ENCODE results near the gene TYMP.
A peak's percentile ranks its signal among the peaks of the same experiment; 100 is the strongest.

TYMP gene

GRCh38 chr22:50569896-50570535 lies 40.2 kb upstream of the TYMP start:
- peaks cover 12% of the 10 kb centered on the region; the same call in 1 of the 2 replicates for H3K36me3 ChIP-seq (ENCODE audit: insufficient read depth, low read length)
- H3K9ac ChIP-seq (ENCODE audit: low read depth, low read length) = no peak overlapping the region
- no peaks in the 10 kb centered on the region for H3K4me1 ChIP-seq (ENCODE audit: insufficient read depth, low read length)
- no peaks in the 10 kb centered on the region for H3K9me3 ChIP-seq (ENCODE audit: control insufficient read depth, insufficient read depth, low read length)

GRCh38 chr22:50569041-50569459 lies 39.2 kb upstream of the TYMP start:
- Histone ChIP-seq H3K9me3 (ENCODE audit: control insufficient read depth, insufficient read depth, low read length) (no peaks in the 10 kb centered on the region), H3K36me3 (ENCODE audit: insufficient read depth, low read length) (peaks cover 12% of the 10 kb centered on the region; the same call in 1 of the 2 replicates), H3K4me1 (ENCODE audit: insufficient read depth, low read length) (no peaks in the 10 kb centered on the region), H3K9ac (ENCODE audit: low read depth, low read length) (no peak overlapping the region)

DNA sequence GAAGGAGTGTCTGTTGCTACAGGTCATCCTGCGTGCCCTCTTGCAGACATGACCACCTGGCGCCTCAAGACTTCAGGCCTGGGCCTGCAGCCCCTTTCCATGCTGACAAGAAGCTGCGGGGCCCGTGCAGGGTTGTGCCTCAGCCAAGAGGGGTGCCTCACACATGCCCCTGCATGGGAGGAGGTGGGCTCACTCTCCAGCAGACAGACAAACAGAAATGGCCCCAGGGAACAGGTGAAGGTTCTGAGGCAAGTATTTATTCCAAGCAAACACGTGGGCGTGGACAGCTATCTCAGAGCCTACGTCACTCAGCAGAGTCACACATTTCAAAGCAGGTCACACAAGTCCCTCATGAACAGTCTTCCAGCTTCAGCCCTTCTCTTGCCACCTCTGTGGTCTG lies 38.8 kb upstream of the TYMP start:
- H3K36me3 ChIP-seq (ENCODE audit: insufficient read depth, low read length) = peaks cover 12% of the 10 kb centered on the region; the same call in 1 of the 2 replicates
- H3K9ac ChIP-seq (ENCODE audit: low read depth, low read length) = no peak overlapping the region

DNA sequence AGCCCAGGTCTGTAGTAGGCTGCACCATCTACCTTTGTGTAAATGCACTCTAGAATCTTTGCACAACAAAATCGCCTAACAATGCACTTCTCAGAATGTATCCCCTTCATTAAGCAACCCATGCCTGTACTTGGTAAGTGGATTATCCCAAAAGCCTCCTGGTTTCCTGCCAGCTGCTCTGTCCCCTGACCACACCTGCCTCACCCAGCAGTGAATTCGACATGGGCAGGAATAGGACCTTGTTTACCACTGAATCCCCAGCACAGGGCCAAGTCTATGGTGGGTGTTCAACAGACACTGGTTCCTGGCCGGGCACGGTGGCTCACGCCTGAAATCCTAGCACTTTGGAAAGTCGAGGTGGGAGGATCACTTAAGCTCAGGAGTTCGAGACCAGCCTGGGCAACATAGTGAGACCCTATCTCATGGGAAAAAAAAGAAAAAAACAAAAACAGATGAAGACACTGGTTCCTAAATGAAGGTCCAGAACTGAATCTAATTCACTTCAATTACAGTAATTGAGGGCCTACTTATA lies 38.0 kb upstream of the TYMP start:
- Histone ChIP-seq H3K4me1 (ENCODE audit: insufficient read depth, low read length) (no peaks in the 10 kb centered on the region), H3K36me3 (ENCODE audit: insufficient read depth, low read length) (peaks cover 12% of the 10 kb centered on the region; the same call in 1 of the 2 replicates), H3K9me3 (ENCODE audit: control insufficient read depth, insufficient read depth, low read length) (no peaks in the 10 kb centered on the region), H3K9ac (ENCODE audit: low read depth, low read length) (no peak overlapping the region)

More for the DNA sequence above, 38.8 kb upstream of the TYMP start:
- no peaks in the 10 kb centered on the region for H3K9me3 ChIP-seq (ENCODE audit: control insufficient read depth, insufficient read depth, low read length)
- no peaks in the 10 kb centered on the region for H3K4me1 ChIP-seq (ENCODE audit: insufficient read depth, low read length)

GRCh38 chr22:50564289-50564688 lies 34.5 kb upstream of the TYMP start:
- no peaks in the 10 kb centered on the region for H3K4me1 ChIP-seq (ENCODE audit: insufficient read depth, low read length)
- no peak overlapping the region for H3K9ac ChIP-seq (ENCODE audit: low read depth, low read length)
- H3K36me3 ChIP-seq (ENCODE audit: insufficient read depth, low read length) = peaks cover 5% of the 10 kb centered on the region; the same call in 1 of the 2 replicates
- H3K9me3 ChIP-seq (ENCODE audit: control insufficient read depth, insufficient read depth, low read length) = no peaks in the 10 kb centered on the region

DNA sequence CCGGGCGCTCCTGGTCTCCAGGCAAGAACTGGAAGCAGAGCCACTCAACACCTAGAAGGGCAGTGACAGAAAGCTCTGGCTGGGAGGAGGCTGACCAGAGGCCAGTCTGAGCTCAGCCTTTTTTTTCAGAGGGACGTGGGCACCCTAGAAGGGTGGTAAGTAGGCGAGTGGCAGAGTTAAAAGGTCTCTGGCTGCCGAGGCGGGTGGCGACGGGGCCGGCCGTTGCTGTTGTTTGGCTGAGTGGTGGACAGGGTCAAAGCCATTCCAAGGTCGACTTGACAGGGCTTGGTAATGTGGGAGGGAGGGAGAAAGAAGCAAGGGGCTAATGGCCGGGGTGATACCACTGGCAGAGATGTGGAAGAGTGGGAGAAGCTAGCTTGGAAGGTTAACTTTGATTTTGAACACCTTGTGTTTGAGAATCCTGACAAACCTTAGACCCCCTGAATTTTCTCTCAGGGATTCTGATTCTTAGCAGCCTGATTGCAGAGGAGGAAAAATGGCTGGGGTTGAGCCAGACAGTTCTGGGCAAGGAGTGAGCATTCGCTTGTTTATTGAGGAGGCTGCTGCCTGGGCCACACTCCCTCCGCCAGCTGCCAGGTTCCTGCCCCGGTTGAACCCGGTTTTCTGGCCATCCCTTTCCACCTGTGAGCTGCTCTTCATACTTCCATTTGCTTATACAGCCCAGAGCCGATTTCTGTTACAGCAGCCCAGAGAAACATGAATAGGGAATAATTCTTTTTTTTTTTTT lies 33.8 kb upstream of the TYMP start:
- H3K9ac ChIP-seq (ENCODE audit: low read depth, low read length) = peak overlapping the region; percentile 82
- H3K4me1 ChIP-seq (ENCODE audit: insufficient read depth, low read length) = no peaks in the 10 kb centered on the region
- no peaks in the 10 kb centered on the region for H3K9me3 ChIP-seq (ENCODE audit: control insufficient read depth, insufficient read depth, low read length)
- peaks cover 5% of the 10 kb centered on the region; the same call in 1 of the 2 replicates for H3K36me3 ChIP-seq (ENCODE audit: insufficient read depth, low read length)

- no peaks in the 10 kb centered on the region for H3K4me1 ChIP-seq (ENCODE audit: insufficient read depth, low read length)
- H3K9me3 ChIP-seq (ENCODE audit: control insufficient read depth, insufficient read depth, low read length) = no peaks in the 10 kb centered on the region
- H3K36me3 ChIP-seq (ENCODE audit: insufficient read depth, low read length) = peaks cover 2% of the 10 kb centered on the region; the same call in 1 of the 2 replicates
- H3K9ac ChIP-seq (ENCODE audit: low read depth, low read length) = peak within 1 kb of the TSS; percentile 82
These were observed 33.0 kb upstream of the TYMP start, which contains the start of gene SYCE3 for GRCh38 chr22:50562523-50563412. Gene SYCE3 (minus strand): TSS chr22:50562919. CDS start chr22:50556405, 6,514 bp downstream.

GRCh38 chr22:50561401-50562358 lies 31.9 kb upstream of the TYMP start:
- Histone ChIP-seq H3K9ac (ENCODE audit: low read depth, low read length) (no peak overlapping the region), H3K9me3 (ENCODE audit: control insufficient read depth, insufficient read depth, low read length) (no peaks in the 10 kb centered on the region), H3K36me3 (ENCODE audit: insufficient read depth, low read length) (no peaks in the 10 kb centered on the region), H3K4me1 (ENCODE audit: insufficient read depth, low read length) (no peaks in the 10 kb centered on the region)

DNA sequence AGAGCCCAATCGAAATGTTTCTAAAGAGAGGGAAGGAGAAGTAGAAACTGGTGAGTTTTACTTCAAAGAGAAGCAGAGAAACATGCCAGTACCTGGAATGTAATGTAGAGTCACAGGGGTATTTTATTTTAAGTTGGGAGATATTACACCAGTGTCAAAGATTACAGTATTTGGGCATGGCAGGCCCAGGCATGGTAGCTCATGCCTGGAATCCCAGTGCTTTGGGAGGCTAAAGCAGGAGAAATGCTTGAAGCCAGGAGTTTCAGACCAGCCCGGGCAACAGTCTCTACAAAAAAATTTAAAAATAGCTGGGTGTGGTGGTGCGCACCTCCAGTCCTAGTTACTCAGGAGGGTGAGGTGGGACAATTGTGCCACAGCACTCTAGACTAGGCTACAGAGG lies 30.2 kb upstream of the TYMP start:
- Histone ChIP-seq H3K9me3 (ENCODE audit: control insufficient read depth, insufficient read depth, low read length) (no peaks in the 10 kb centered on the region), H3K9ac (ENCODE audit: low read depth, low read length) (no peak overlapping the region), H3K36me3 (ENCODE audit: insufficient read depth, low read length) (no peaks in the 10 kb centered on the region), H3K4me1 (ENCODE audit: insufficient read depth, low read length) (no peaks in the 10 kb centered on the region)

- no peak overlapping the region for H3K9ac ChIP-seq (ENCODE audit: low read depth, low read length)
- no peaks in the 10 kb centered on the region for H3K36me3 ChIP-seq (ENCODE audit: insufficient read depth, low read length)
- H3K9me3 ChIP-seq (ENCODE audit: control insufficient read depth, insufficient read depth, low read length) = no peaks in the 10 kb centered on the region
- H3K4me1 ChIP-seq (ENCODE audit: insufficient read depth, low read length) = no peaks in the 10 kb centered on the region
These were observed 26.9 kb upstream of the TYMP start for GRCh38 chr22:50556703-50557102.

DNA sequence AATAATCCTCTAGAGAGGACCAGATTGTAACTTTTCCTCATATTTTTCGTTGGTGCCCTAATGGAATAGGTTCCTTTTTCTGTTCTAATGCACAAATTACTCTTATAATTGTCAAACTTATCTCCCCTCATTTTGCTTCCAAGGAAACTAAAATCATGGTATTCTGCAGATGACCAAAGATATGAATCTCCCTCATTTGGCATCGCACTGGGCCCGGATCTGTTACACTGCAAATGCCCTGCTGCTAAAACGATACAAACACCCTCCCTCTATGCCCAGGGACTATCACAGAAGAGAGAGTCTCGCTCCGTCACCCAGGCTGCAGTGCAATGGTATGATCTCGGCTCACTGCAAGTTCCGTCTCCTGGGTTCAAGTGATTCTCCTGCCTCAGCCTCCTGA lies 23.5 kb upstream of the TYMP start:
- Histone ChIP-seq H3K9me3 (ENCODE audit: control insufficient read depth, insufficient read depth, low read length) (no peaks in the 10 kb centered on the region), H3K36me3 (ENCODE audit: insufficient read depth, low read length) (no peaks in the 10 kb centered on the region), H3K4me1 (ENCODE audit: insufficient read depth, low read length) (no peaks in the 10 kb centered on the region), H3K9ac (ENCODE audit: low read depth, low read length) (no peak overlapping the region)

DNA sequence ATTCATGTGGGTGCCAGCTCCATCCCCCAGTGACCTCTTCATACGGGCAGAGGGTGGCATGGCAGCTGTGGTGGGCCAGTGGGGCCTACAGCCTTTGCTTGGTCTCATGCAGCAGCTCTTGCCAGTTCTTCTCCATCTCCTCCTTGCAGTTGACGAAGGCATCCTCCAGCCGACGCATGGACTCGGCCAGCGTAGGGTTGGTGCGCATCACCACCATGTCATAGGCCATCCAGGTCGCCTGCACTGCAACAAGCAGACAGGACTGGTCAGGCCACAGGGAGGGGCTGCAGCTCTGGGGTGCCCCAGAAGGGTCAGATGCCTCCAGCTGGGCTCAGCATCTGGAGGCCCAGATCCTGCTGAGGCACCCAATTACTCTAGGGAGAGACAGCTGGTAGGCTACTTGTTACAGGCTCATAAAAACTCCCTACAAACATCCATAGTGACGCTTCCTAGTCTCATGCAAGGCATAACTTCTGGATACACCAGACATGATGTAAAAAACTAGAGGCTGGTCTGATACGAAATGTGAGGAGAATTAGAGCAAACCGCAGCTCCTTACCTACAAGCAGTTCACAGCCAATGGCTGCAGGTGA lies 21.4 kb upstream of the TYMP start:
- no peaks in the 10 kb centered on the region for H3K4me1 ChIP-seq (ENCODE audit: insufficient read depth, low read length)
- no peaks in the 10 kb centered on the region for H3K36me3 ChIP-seq (ENCODE audit: insufficient read depth, low read length)
- no peak overlapping the region for H3K9ac ChIP-seq (ENCODE audit: low read depth, low read length)
- no peaks in the 10 kb centered on the region for H3K9me3 ChIP-seq (ENCODE audit: control insufficient read depth, insufficient read depth, low read length)

DNA sequence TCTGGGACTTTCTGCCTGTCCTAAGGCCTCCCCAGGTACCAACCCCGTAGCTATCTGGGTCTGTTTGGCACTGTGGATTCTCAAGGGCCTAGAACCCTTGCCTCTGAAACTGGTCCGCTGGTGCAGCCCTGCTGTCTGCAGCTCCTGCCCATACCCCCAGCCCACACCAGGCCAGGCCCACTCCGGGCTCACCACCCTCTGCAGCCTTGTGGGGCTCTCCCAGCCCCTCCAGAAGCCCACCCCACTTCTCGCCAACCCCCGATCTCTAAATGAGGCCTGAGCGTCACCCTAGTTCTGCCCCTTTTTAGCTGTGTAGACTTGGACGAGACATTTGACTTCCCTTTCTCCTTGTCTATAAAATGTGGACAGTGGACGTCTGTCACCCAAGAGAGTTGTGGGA lies 20.6 kb upstream of the TYMP start:
- no peak overlapping the region for H3K9ac ChIP-seq (ENCODE audit: low read depth, low read length)
- H3K9me3 ChIP-seq (ENCODE audit: control insufficient read depth, insufficient read depth, low read length) = no peaks in the 10 kb centered on the region
- H3K4me1 ChIP-seq (ENCODE audit: insufficient read depth, low read length) = no peaks in the 10 kb centered on the region

More for the DNA sequence above, 20.6 kb upstream of the TYMP start:
- no peaks in the 10 kb centered on the region for H3K36me3 ChIP-seq (ENCODE audit: insufficient read depth, low read length)
